A549 (cell line): ENCODE data around the gene TMEM53.

Source experiments
- CHD4 ChIP-seq: fragments of 200-600 bp; sonication (generic); IDR thresholded peaks from 2 replicates; pipeline ENCODE4 v1.6.1; 2016; ENCODE audit warnings: antibody characterized with exemption, mild to moderate bottlenecking, borderline replicate concordance
- KDM1A ChIP-seq: fragments of 200-600 bp; sonication (generic); IDR thresholded peaks from 2 replicates; pipeline ENCODE4 v1.6.1; 2016; ENCODE audit warnings: low read depth, mild to moderate bottlenecking
- POLR2A ChIP-seq: IDR thresholded peaks from 2 replicates; pipeline ENCODE4 v1.6.1; 2012; ENCODE audit warnings: mild to moderate bottlenecking, low read length
- POLR2AphosphoS2 ChIP-seq: conservative IDR thresholded peaks from 2 replicates; pipeline ENCODE4 v1.6.1; 2012; ENCODE audit warnings: low read length, improper control_type of control experiment, inconsistent platforms
- TF ChIP-seq, protein P1 (sequence below): fragments of >200 bp; sonication (Bioruptor Twin); formaldehyde crosslinking; IDR thresholded peaks from 3 replicates; pipeline ENCODE4 v1.5.1; 2016
- TF ChIP-seq, protein P2 (sequence below): IDR thresholded peaks from 2 replicates; pipeline ENCODE4 v1.6.1; 2012

DNA sequence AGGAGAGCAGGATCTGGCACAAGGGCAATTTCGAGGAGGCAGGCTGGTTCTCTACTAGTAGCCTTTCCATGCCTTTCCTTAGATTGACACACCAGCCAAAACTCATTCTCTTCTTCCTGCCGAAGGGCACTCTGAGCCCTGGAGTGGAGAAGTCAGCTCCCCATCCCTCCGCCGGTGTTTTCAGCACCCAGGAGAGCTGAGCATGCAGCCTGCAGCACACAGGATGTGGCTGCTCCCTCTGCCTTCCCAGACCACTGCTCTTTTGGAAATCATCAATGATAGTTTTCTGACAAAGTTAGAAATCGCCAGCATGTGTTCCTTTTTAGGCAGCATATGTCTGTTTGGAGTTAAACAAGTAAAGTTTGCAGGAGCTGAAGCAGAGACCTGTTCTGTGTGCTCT is 45.0 kb upstream of the TMEM53 start:
- TF ChIP-seq POLR2AphosphoS2 = no peak
- TF ChIP-seq, protein P1, sequence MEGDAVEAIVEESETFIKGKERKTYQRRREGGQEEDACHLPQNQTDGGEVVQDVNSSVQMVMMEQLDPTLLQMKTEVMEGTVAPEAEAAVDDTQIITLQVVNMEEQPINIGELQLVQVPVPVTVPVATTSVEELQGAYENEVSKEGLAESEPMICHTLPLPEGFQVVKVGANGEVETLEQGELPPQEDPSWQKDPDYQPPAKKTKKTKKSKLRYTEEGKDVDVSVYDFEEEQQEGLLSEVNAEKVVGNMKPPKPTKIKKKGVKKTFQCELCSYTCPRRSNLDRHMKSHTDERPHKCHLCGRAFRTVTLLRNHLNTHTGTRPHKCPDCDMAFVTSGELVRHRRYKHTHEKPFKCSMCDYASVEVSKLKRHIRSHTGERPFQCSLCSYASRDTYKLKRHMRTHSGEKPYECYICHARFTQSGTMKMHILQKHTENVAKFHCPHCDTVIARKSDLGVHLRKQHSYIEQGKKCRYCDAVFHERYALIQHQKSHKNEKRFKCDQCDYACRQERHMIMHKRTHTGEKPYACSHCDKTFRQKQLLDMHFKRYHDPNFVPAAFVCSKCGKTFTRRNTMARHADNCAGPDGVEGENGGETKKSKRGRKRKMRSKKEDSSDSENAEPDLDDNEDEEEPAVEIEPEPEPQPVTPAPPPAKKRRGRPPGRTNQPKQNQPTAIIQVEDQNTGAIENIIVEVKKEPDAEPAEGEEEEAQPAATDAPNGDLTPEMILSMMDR = no peak
- TF ChIP-seq CHD4 = no peak
- TF ChIP-seq POLR2A = no peak
- no peak for TF ChIP-seq KDM1A
- TF ChIP-seq, protein P2, sequence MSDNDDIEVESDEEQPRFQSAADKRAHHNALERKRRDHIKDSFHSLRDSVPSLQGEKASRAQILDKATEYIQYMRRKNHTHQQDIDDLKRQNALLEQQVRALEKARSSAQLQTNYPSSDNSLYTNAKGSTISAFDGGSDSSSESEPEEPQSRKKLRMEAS = no peak
